HCT116 (cell line): Measurements from ENCODE around the gene FAIM2. TPM values are rescaled to one million over a fixed set of nuclear protein-coding genes. Genes with fewer than 3 reads are reported as not detected.

Source experiments
- ATAC-seq: fragments of 200-7000 bp; cut with Tn5 transposase; 2 replicates; pipeline ENCODE4 v1.9.1; 2020; ENCODE audit warnings: mild to moderate bottlenecking, moderate library complexity
- BruUV-seq: library from RNA; stranded (reverse); fragments of 400-500 nt; replicated peaks from 2 replicates; lab custom pipeline; 2021; lab: Mats Ljungman, UMichigan
- CTCF ChIA-PET: fragments of 300-600 bp; sonication (Branson Sonifier 250); formaldehyde crosslinking; loops from one replicate; lab custom pipeline; 2021; ENCODE audit warnings: antibody characterized with exemption; lab: Charles Lee
- POLR2A ChIA-PET: fragments of 300-600, 350-600 bp; sonication (Branson Sonifier 250); formaldehyde crosslinking; loops from one replicate; lab custom pipeline; 2021; ENCODE audit warnings: antibody characterized with exemption; lab: Charles Lee
- RAD21 ChIA-PET, 2 experiments: fragments of 300-600 bp; sonication (Branson Sonifier 250); formaldehyde crosslinking; loops; one replicate each; lab custom pipeline; 2023; ENCODE audit warnings: low total read pairs in 2 of 2; ENCODE audit not compliant: uncharacterized antibody in 2 of 2, unreplicated experiment in 2 of 2, low non-redundant PET in 1 of 2; lab: Charles Lee
- DNase-seq: peaks from one replicate; pipeline ENCODE4 v3.0.0-alpha.2; 2010; ENCODE audit warnings: low read depth, low spot score
- H2AFZ ChIP-seq: fragments of 200-600 bp; shearing (Covaris generic), sonication (generic); 2 replicates; pipeline ENCODE4 v1.6.1; 2017; ENCODE audit warnings: low read depth, mixed run types, mixed read lengths, antibody characterized with exemption, low read length; ENCODE audit not compliant: poor library complexity, severe bottlenecking
- H3K27ac ChIP-seq: 2 replicates; pipeline ENCODE4 v1.5.1; 2012; ENCODE audit warnings: low read depth, low read length
- H3K27me3 ChIP-seq: fragments of 200-600 bp; sonication (generic); 2 replicates; pipeline ENCODE4 v1.6.1; 2016; ENCODE audit warnings: mixed run types, low read length, mixed read lengths; ENCODE audit not compliant: insufficient read depth
- H3K36me3 ChIP-seq, 2 experiments: fragments of 200-500 bp in 1 of 2; fragments of 200-600 bp in 1 of 2; sonication (Bioruptor generic) in 1 of 2; sonication (generic) in 1 of 2; 2 replicates each; pipeline versions ENCODE4 v1.5.1 to v1.6.1; 2014 to 2016; ENCODE audit warnings: low read length in 2 of 2, inconsistent platforms in 1 of 2, mixed read lengths in 1 of 2, mixed run types in 1 of 2; ENCODE audit not compliant: insufficient read depth in 2 of 2, control insufficient read depth in 1 of 2
- H3K4me1 ChIP-seq, 2 experiments: fragments of 200-600 bp in 1 of 2; sonication (generic) in 1 of 2; 2 replicates each; pipeline versions ENCODE4 v1.5.1 to v1.6.1; 2012 to 2017; ENCODE audit warnings: low read length in 2 of 2, inconsistent platforms in 1 of 2, mild to moderate bottlenecking in 1 of 2, mixed read lengths in 1 of 2, mixed run types in 1 of 2, moderate library complexity in 1 of 2; ENCODE audit not compliant: insufficient read depth in 2 of 2, control insufficient read depth in 1 of 2
- H3K4me2 ChIP-seq: fragments of 200-600 bp; sonication (generic); 2 replicates; pipeline ENCODE4 v1.6.1; 2017; ENCODE audit warnings: mixed run types, low read length, mixed read lengths
- H3K4me3 ChIP-seq, 2 experiments: fragments of 200-600 bp in 1 of 2; sonication (generic) in 1 of 2; replicated peaks in 1 of 2; 2 replicates each; pipeline ENCODE4 v1.5.1; 2011 to 2016; ENCODE audit warnings: low read length in 2 of 2, control low read depth in 1 of 2, low read depth in 1 of 2, mild to moderate bottlenecking in 1 of 2, mixed read lengths in 1 of 2, mixed run types in 1 of 2
- H3K79me2 ChIP-seq: fragments of 200-600 bp; sonication (generic); 2 replicates; pipeline ENCODE4 v1.6.1; 2017; ENCODE audit warnings: mild to moderate bottlenecking, mixed run types, low read length, moderate library complexity, mixed read lengths; ENCODE audit not compliant: insufficient read depth
- H3K9ac ChIP-seq: fragments of 200-600 bp; sonication (generic); 2 replicates; pipeline ENCODE4 v1.6.1; 2016; ENCODE audit warnings: low read length, mixed read lengths
- H3K9me2 ChIP-seq: fragments of 200-600 bp; sonication (generic), shearing (Covaris generic); 2 replicates; pipeline ENCODE4 v1.6.1; 2017; ENCODE audit warnings: mixed run types, mild to moderate bottlenecking, moderate library complexity; ENCODE audit not compliant: insufficient read depth
- H3K9me3 ChIP-seq, 2 experiments: fragments of 200-500 bp in 1 of 2; fragments of 200-600 bp in 1 of 2; sonication (Bioruptor generic) in 1 of 2; sonication (generic) in 1 of 2; 2 replicates each; pipeline ENCODE4 v1.6.1; 2014 to 2017; ENCODE audit warnings: low read length in 2 of 2, mixed read lengths in 2 of 2, inconsistent platforms in 1 of 2, low read depth in 1 of 2, mild to moderate bottlenecking in 1 of 2, mixed run types in 1 of 2, moderate library complexity in 1 of 2; ENCODE audit not compliant: control insufficient read depth in 1 of 2, insufficient read depth in 1 of 2
- H4K20me1 ChIP-seq: fragments of 200-600 bp; sonication (generic), shearing (Covaris generic); 2 replicates; pipeline ENCODE4 v1.6.1; 2017; ENCODE audit warnings: mixed run types, mild to moderate bottlenecking, moderate library complexity; ENCODE audit not compliant: insufficient read depth
- CBX3 ChIP-seq: IDR thresholded peaks from 2 replicates; pipeline ENCODE4 v1.6.1; 2012; ENCODE audit warnings: low read depth
- CEBPB ChIP-seq: IDR thresholded peaks from 2 replicates; pipeline ENCODE4 v1.6.1; 2012; ENCODE audit warnings: low read depth
- EGR1 ChIP-seq: IDR thresholded peaks from 2 replicates; pipeline ENCODE4 v1.6.1; 2012; ENCODE audit warnings: low read depth
- ELF1 ChIP-seq: IDR thresholded peaks from 2 replicates; pipeline ENCODE4 v1.6.1; 2012; ENCODE audit warnings: low read depth, borderline replicate concordance
- EZH2 ChIP-seq: fragments of 200-600 bp; sonication (generic); IDR thresholded peaks from 2 replicates; pipeline ENCODE4 v1.6.1; 2017; ENCODE audit warnings: antibody characterized with exemption, mixed run types
- EZH2phosphoT487 ChIP-seq: fragments of 200-600 bp; IDR thresholded peaks from 2 replicates; pipeline ENCODE4 v1.6.1; 2018; ENCODE audit warnings: antibody characterized with exemption, borderline replicate concordance
- FOSL1 ChIP-seq: IDR thresholded peaks from 2 replicates; pipeline ENCODE4 v1.6.1; 2012; ENCODE audit warnings: low read depth
- JUND ChIP-seq: IDR thresholded peaks from 2 replicates; pipeline ENCODE4 v1.6.1; 2012
- POLR2A ChIP-seq: IDR thresholded peaks from 2 replicates; pipeline ENCODE4 v1.7.0; 2011; ENCODE audit warnings: borderline replicate concordance; ENCODE audit not compliant: insufficient read depth, insufficient read length; ENCODE audit errors: extremely low read depth
- POLR2AphosphoS5 ChIP-seq: IDR thresholded peaks from 2 replicates; pipeline ENCODE4 v1.6.1; 2011; ENCODE audit warnings: mild to moderate bottlenecking, low read depth, low read length, moderate library complexity
- RAD21 ChIP-seq: IDR thresholded peaks from 2 replicates; pipeline ENCODE4 v1.6.1; 2012; ENCODE audit warnings: low read depth, mild to moderate bottlenecking
- SIN3A ChIP-seq: IDR thresholded peaks from 2 replicates; pipeline ENCODE4 v1.6.1; 2012; ENCODE audit warnings: low read depth
- SP1 ChIP-seq: IDR thresholded peaks from 2 replicates; pipeline ENCODE4 v1.6.1; 2012; ENCODE audit warnings: low read depth
- SRF ChIP-seq: IDR thresholded peaks from 2 replicates; pipeline ENCODE4 v1.6.1; 2012; ENCODE audit warnings: low read depth
- TCF7L2 ChIP-seq: IDR thresholded peaks from 2 replicates; pipeline ENCODE4 v1.7.0; 2011; ENCODE audit warnings: borderline replicate concordance, inconsistent platforms; ENCODE audit not compliant: insufficient read depth, insufficient read length; ENCODE audit errors: extremely low read depth
- YY1 ChIP-seq: IDR thresholded peaks from 2 replicates; pipeline ENCODE4 v1.6.1; 2011; ENCODE audit warnings: low read length, low read depth, moderate library complexity, mild to moderate bottlenecking; ENCODE audit not compliant: insufficient replicate concordance; ENCODE audit errors: extremely low read depth
- ZNF274 ChIP-seq: fragments of 200-500 bp; sonication (Bioruptor generic); IDR thresholded peaks from 2 replicates; pipeline ENCODE4 v1.6.1; 2014; ENCODE audit warnings: mild to moderate bottlenecking, low read depth, low read length, inconsistent platforms
- intact Hi-C: fragments of 100-400 bp; cut with micrococcal nuclease; formaldehyde crosslinking; loops from 2 replicates; pipeline ENCODE4 v1.10.0; 2022
- total RNA-seq: library from RNA; stranded (reverse); gene quantifications from one replicate; pipeline ENCODE4 v1.2.1, GENCODE V29; 2021; ENCODE audit not compliant: unreplicated experiment
- TF ChIP-seq, protein P1 (sequence below): IDR thresholded peaks from 2 replicates; pipeline ENCODE4 v1.6.1; 2012
- TF ChIP-seq, protein P2 (sequence below): IDR thresholded peaks from 2 replicates; pipeline ENCODE4 v1.6.1; 2012; ENCODE audit warnings: low read depth
- TF ChIP-seq, protein P3 (sequence below): IDR thresholded peaks from 2 replicates; pipeline ENCODE4 v1.6.1; 2012

FAIM2 gene
- total RNA-seq, 1 experiment from 2014 or later, result not detected

DNA sequence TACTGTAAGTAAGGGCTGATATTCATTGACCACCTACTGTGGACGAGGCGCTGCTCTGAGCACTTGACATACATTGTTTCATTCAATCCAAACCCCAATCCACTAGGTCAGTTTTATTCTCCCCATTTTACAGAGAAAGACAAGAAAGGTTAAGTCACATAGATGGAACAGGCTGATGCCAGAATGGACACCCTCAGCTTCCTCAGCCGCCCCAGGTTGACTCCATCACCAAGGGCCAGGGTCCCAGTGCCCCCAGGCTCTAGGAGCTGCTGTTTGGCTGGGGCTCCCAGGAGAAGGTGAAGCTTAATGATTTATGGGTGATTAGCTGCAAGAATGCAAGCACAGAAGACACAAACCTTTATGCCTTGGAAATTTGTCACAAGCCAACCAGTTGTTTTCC is 46.2 kb upstream of the FAIM2 start:
- Histone ChIP-seq H3K27me3 (no peaks in the 10 kb centered on the region), H3K4me3 (no peak overlapping the region), H3K79me2 (no peaks in the 10 kb centered on the region), H2AFZ (no peak overlapping the region), H3K4me2 (no peak overlapping the region), H3K27ac (no peak overlapping the region), H4K20me1 (no peaks in the 10 kb centered on the region), H3K9me2 (no peaks in the 10 kb centered on the region), H3K4me1 (peaks cover 3 to 13% of the 10 kb centered on the region in 2 experiments; a peak in 3 of 4 replicates), H3K9ac (no peak overlapping the region), H3K36me3 (no peaks in the 10 kb centered on the region), H3K9me3 (no peaks in the 10 kb centered on the region)
- no TSS peak for BruUV-seq
- TF ChIP-seq CBX3 (no peak), SP1 (no peak), POLR2A (no peak), ZNF274 (no peak), EZH2 (no peak), RAD21 (no peak), POLR2AphosphoS5 (no peak), YY1 (no peak), CEBPB (no peak), EZH2phosphoT487 (no peak), TCF7L2 (no peak), ELF1 (no peak), EGR1 (no peak), FOSL1 (no peak), JUND (no peak), SIN3A (no peak), SRF (no peak)
- TF ChIP-seq, protein P1, sequence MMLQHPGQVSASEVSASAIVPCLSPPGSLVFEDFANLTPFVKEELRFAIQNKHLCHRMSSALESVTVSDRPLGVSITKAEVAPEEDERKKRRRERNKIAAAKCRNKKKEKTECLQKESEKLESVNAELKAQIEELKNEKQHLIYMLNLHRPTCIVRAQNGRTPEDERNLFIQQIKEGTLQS, result no peak
- TF ChIP-seq, protein P2, sequence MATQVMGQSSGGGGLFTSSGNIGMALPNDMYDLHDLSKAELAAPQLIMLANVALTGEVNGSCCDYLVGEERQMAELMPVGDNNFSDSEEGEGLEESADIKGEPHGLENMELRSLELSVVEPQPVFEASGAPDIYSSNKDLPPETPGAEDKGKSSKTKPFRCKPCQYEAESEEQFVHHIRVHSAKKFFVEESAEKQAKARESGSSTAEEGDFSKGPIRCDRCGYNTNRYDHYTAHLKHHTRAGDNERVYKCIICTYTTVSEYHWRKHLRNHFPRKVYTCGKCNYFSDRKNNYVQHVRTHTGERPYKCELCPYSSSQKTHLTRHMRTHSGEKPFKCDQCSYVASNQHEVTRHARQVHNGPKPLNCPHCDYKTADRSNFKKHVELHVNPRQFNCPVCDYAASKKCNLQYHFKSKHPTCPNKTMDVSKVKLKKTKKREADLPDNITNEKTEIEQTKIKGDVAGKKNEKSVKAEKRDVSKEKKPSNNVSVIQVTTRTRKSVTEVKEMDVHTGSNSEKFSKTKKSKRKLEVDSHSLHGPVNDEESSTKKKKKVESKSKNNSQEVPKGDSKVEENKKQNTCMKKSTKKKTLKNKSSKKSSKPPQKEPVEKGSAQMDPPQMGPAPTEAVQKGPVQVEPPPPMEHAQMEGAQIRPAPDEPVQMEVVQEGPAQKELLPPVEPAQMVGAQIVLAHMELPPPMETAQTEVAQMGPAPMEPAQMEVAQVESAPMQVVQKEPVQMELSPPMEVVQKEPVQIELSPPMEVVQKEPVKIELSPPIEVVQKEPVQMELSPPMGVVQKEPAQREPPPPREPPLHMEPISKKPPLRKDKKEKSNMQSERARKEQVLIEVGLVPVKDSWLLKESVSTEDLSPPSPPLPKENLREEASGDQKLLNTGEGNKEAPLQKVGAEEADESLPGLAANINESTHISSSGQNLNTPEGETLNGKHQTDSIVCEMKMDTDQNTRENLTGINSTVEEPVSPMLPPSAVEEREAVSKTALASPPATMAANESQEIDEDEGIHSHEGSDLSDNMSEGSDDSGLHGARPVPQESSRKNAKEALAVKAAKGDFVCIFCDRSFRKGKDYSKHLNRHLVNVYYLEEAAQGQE, result no peak
- TF ChIP-seq, protein P3, sequence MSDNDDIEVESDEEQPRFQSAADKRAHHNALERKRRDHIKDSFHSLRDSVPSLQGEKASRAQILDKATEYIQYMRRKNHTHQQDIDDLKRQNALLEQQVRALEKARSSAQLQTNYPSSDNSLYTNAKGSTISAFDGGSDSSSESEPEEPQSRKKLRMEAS, result no peak
- ChIA-PET RAD21 (no interaction called here), CTCF (interaction anchor here (1.3 kb wide), 1 partner anchor 18 kb away, joined by 5 read pairs; no protein-coding TSS in a partner anchor), POLR2A (no interaction called here)
- no peak for DNase-seq
- intact Hi-C loops, result no loop called here
- ATAC-seq, result no peak
